HepG2 (cell line): Measurements from ENCODE around the gene PKP3. TPM values are rescaled to one million over a fixed set of nuclear protein-coding genes. Genes with fewer than 3 reads are reported as not detected.

Experiments
- ELF1 ChIP-seq: sonication (generic); formaldehyde crosslinking; IDR thresholded peaks from 2 replicates; pipeline ENCODE4 v1.4.0; 2020; ENCODE audit warnings: missing genetic modification reagents
- ELK4 ChIP-seq: sonication (generic); formaldehyde crosslinking; IDR thresholded peaks from 2 replicates; pipeline ENCODE4 v1.9.0; 2021; ENCODE audit warnings: missing genetic modification reagents, borderline replicate concordance
- GATAD2A ChIP-seq: IDR thresholded peaks from 2 replicates; pipeline ENCODE4 v1.6.1; 2016
- GLI4 ChIP-seq: sonication (generic); formaldehyde crosslinking; IDR thresholded peaks from 2 replicates; pipeline ENCODE4 v1.5.1; 2020; ENCODE audit warnings: missing genetic modification reagents, mild to moderate bottlenecking, moderate library complexity, borderline replicate concordance
- KMT2A ChIP-seq: sonication (generic); formaldehyde crosslinking; IDR thresholded peaks from 2 replicates; pipeline ENCODE4 v1.4.0; 2020; ENCODE audit warnings: missing genetic modification reagents
- MAFG ChIP-seq: sonication (generic); formaldehyde crosslinking; IDR thresholded peaks from 2 replicates; pipeline ENCODE4 v1.5.1; 2020; ENCODE audit warnings: mild to moderate bottlenecking, missing genetic modification reagents
- MYNN ChIP-seq: sonication (generic); formaldehyde crosslinking; IDR thresholded peaks from 2 replicates; pipeline ENCODE4 v1.4.0; 2020; ENCODE audit warnings: mild to moderate bottlenecking, low read depth, missing genetic modification reagents
- NAIF1 ChIP-seq: sonication (generic); formaldehyde crosslinking; IDR thresholded peaks from 2 replicates; pipeline ENCODE4 v1.5.0; 2020; ENCODE audit warnings: mild to moderate bottlenecking, missing genetic modification reagents, borderline replicate concordance
- NCOR1 ChIP-seq: fragments of 200-600 bp; sonication (generic); IDR thresholded peaks from 2 replicates; pipeline ENCODE4 v1.7.0; 2017; ENCODE audit warnings: antibody characterized with exemption, low read length, borderline replicate concordance
- NFKB2 ChIP-seq: sonication (generic); formaldehyde crosslinking; IDR thresholded peaks from 2 replicates; pipeline ENCODE4 v1.4.0; 2020; ENCODE audit warnings: missing genetic modification reagents, borderline replicate concordance
- NONO ChIP-seq, 2 experiments: fragments of 450-650 bp in 1 of 2; sonication (generic) in 1 of 2; formaldehyde crosslinking in 1 of 2; IDR thresholded peaks in 1 of 2; conservative IDR thresholded peaks in 1 of 2; 2 replicates each; pipeline versions ENCODE4 v1.6.1 to v1.8.0; 2017 to 2022; ENCODE audit warnings: mild to moderate bottlenecking in 1 of 2, missing genetic modification reagents in 1 of 2, moderate library complexity in 1 of 2
- PITX1 ChIP-seq: sonication (generic); formaldehyde crosslinking; IDR thresholded peaks from 2 replicates; pipeline ENCODE4 v1.5.1; 2020; ENCODE audit warnings: mild to moderate bottlenecking, missing genetic modification reagents
- POLR2G ChIP-seq: fragments of 200-400 bp; formaldehyde crosslinking; IDR thresholded peaks from 2 replicates; pipeline ENCODE4 v1.6.1; 2018; ENCODE audit warnings: mild to moderate bottlenecking, low read depth, low read length, moderate library complexity
- REST ChIP-seq, 2 experiments: IDR thresholded peaks; 2 replicates each; pipeline ENCODE4 v1.6.1; 2011 to 2012; ENCODE audit warnings: low read length in 2 of 2, borderline replicate concordance in 1 of 2, low read depth in 1 of 2, mild to moderate bottlenecking in 1 of 2, moderate library complexity in 1 of 2
- RXRB ChIP-seq: IDR thresholded peaks from 2 replicates; pipeline ENCODE4 v1.6.1; 2016; ENCODE audit warnings: borderline replicate concordance, missing genetic modification reagents, missing compliant biosample characterization
- SIX4 ChIP-seq: sonication (generic); formaldehyde crosslinking; IDR thresholded peaks from 2 replicates; pipeline ENCODE4 v1.4.0; 2020; ENCODE audit warnings: missing genetic modification reagents
- SMC3 ChIP-seq: IDR thresholded peaks from 2 replicates; pipeline ENCODE4 v1.6.1; 2011; ENCODE audit warnings: low read length, improper control_type of control experiment
- SOX6 ChIP-seq, 2 experiments: fragments of 450-650 bp in 1 of 2; sonication (generic) in 1 of 2; formaldehyde crosslinking in 1 of 2; IDR thresholded peaks; 2 replicates each; pipeline versions ENCODE4 v1.4.0 to v1.6.1; 2017 to 2020; ENCODE audit warnings: antibody characterized with exemption in 1 of 2, mild to moderate bottlenecking in 1 of 2, missing genetic modification reagents in 1 of 2
- TRIM22 ChIP-seq: fragments of 450-650 bp; IDR thresholded peaks from 2 replicates; pipeline ENCODE4 v1.6.1; 2017
- ZFP36 ChIP-seq: fragments of 150-350 bp; IDR thresholded peaks from 2 replicates; pipeline ENCODE4 v1.6.1; 2018; ENCODE audit warnings: borderline replicate concordance, low read length, low read depth; ENCODE audit not compliant: partially characterized antibody
- ZNF337 ChIP-seq: sonication (generic); formaldehyde crosslinking; IDR thresholded peaks from 2 replicates; pipeline ENCODE4 v1.5.1; 2020; ENCODE audit warnings: missing genetic modification reagents, low read depth, mild to moderate bottlenecking, borderline replicate concordance
- ZNF430 ChIP-seq: sonication (generic); formaldehyde crosslinking; IDR thresholded peaks from 2 replicates; pipeline ENCODE4 v1.9.0; 2021; ENCODE audit warnings: mild to moderate bottlenecking, missing genetic modification reagents
- ZNF451 ChIP-seq: sonication (generic); formaldehyde crosslinking; IDR thresholded peaks from 2 replicates; pipeline ENCODE4 v1.5.0; 2020; ENCODE audit warnings: mild to moderate bottlenecking, missing genetic modification reagents
- polyA plus RNA-seq, 8 experiments: library from polyadenylated mRNA; depleted of rRNA in 3 of 8; stranded (reverse) in 7 of 8; unstranded in 1 of 8; fragments of >200 nt; fragmentation: Illumina TruSeq in 4 of 8; extraction: Trizol in 4 of 8; gene quantifications; 2 replicates each; pipeline versions ENCODE4 v1.2.1 to v1.2.3, GENCODE V29; 2011 to 2016; ENCODE audit warnings: low read depth in 4 of 8, missing spikeins in 1 of 8, mixed read lengths in 1 of 8; ENCODE audit not compliant: insufficient read depth in 1 of 8
- total RNA-seq, 5 experiments: library from RNA; depleted of rRNA; stranded (reverse); fragments of >200 nt; fragmentation: Illumina TruSeq; extraction: Trizol; gene quantifications; 2 replicates each; pipeline ENCODE4 v1.2.3, GENCODE V29; 2016; ENCODE audit warnings: low read depth in 1 of 5

Gene PKP3
- total and polyA plus RNA-seq, 2 of the 13 experiments (the other 11 are each of a cell fraction or from before 2014, with no cell fraction given), result 18.0 to 28.7 TPM

DNA sequence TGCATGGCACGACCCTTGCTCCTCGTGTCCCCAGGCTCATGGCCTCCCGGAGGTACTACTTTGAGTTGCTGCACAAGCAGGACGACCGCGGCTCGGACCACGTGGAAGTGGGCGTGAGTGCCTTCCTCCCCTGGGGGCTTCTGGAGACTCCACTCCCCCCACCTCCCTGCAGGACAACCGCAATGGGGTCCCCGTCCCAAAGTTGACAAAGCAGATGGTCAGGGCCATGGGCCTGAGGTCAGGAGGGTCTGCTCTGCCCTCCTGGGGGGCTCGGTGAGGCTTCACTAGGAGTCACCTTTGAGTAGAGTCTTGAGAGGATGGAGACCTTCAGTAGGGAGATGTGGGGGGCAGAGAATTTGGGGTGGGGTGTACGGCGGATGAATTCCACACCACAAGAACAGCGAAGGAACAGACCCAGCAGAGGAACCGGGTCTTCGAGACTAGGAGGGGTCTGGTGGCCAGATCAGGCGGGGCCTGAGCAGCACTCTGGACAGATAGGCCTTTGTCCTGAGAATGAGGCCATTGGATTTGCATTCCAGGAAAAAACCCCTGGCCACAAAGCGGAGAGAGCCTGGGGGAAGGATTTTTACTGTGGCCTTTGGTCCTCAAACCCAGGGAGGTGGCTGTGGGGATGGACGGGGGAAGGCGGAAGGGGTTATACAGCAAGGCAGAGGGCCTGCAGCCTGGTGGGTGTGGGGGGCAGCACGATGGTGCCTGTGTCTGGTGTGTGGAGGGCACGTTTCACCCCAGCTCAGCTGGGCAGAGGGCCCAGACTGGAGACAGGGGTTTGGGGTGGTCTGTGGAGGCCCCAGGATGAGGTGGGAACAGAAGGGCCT lies 20.1 kb upstream of the PKP3 start (continued):
- no peak for TF ChIP-seq GLI4
- peak; percentile 64 for TF ChIP-seq GATAD2A (CRISPR knock-in tag)
- no peak for TF ChIP-seq SIX4
- TF ChIP-seq PITX1 (CRISPR knock-in tag), result peak; percentile 66
- no peak for TF ChIP-seq KMT2A (CRISPR knock-in tag)
- TF ChIP-seq SOX6 (IDR thresholded peaks at IDR 0.05), result no peak
- TF ChIP-seq SOX6 (CRISPR knock-in tag; IDR thresholded peaks at IDR 0.05), result peak; percentile 67; the same call in 1 of the 2 replicates
- no peak for TF ChIP-seq ZNF430 (CRISPR knock-in tag)
- TF ChIP-seq SMC3, result no peak
- TF ChIP-seq NAIF1 (CRISPR knock-in tag), result no peak
- peak; percentile 79 for TF ChIP-seq POLR2G
- no peak; the same call in 1 of the 2 replicates for TF ChIP-seq NCOR1
- TF ChIP-seq ZFP36, result no peak
- TF ChIP-seq NONO (IDR thresholded peaks at IDR 0.05), result no peak
- TF ChIP-seq NONO (CRISPR knock-in tag; conservative IDR thresholded peaks at IDR 0.05), result 0 out of 2 replicates have a peak, but pooled peaks have one; percentile 48
- no peak for TF ChIP-seq TRIM22
- TF ChIP-seq ZNF337 (CRISPR knock-in tag), result no peak
- TF ChIP-seq REST (IDR thresholded peaks at IDR 0.05; ENCODE audit: borderline replicate concordance in 1 of 2, low read depth in 1 of 2, low read length in 2 of 2), result peak in 1 of 2 experiments; percentile 15; a peak in 1 of 4 replicates
- peak; percentile 71; the same call in 1 of the 2 replicates for TF ChIP-seq RXRB
- TF ChIP-seq ZNF451 (CRISPR knock-in tag), result 0 out of 2 replicates have a peak, but pooled peaks have one; percentile 31
- TF ChIP-seq ELF1 (CRISPR knock-in tag), result peak; percentile 63; the same call in 1 of the 2 replicates
- no peak for TF ChIP-seq ELK4
- TF ChIP-seq NFKB2, result peak; percentile 11; the same call in 1 of the 2 replicates
- no peak for TF ChIP-seq MYNN (CRISPR knock-in tag)
- TF ChIP-seq MAFG (CRISPR knock-in tag), result no peak
